Kidney (tissue), 14 donors: ENCODE results near the gene LSM7. TPM values are rescaled to one million over a fixed set of nuclear protein-coding genes. Genes with fewer than 3 reads are reported as not detected.

Experiments used
- DNase-seq, 5 donors: peaks; one replicate each; pipeline ENCODE4 v3.0.0-alpha.2; 2013 to 2020
- FAIRE-seq: peaks from 2 replicates; lab custom pipeline; 2012; peaks lifted over from hg19 to GRCh38; lab: Jason Lieb, UNC
- H3K27ac ChIP-seq, 2 donors: one replicate each; pipeline ENCODE4 v1.7.0; 2013; ENCODE audit warnings: low read depth in 2 of 2, low read length in 2 of 2, inconsistent platforms in 1 of 2
- H3K27me3 ChIP-seq: one replicate; pipeline ENCODE4 v1.7.1; 2013; ENCODE audit warnings: low read length, inconsistent platforms; ENCODE audit not compliant: control insufficient read depth, insufficient read depth
- H3K36me3 ChIP-seq, 3 donors: one replicate each; pipeline versions ENCODE4 v1.7.0 to v1.7.1; 2013; ENCODE audit warnings: low read length in 3 of 3, control low read depth in 1 of 3, inconsistent platforms in 1 of 3; ENCODE audit not compliant: insufficient read depth in 3 of 3, control insufficient read depth in 2 of 3
- H3K4me1 ChIP-seq, 3 donors: one replicate each; pipeline versions ENCODE4 v1.7.0 to v1.7.1; 2013; ENCODE audit warnings: low read length in 3 of 3, inconsistent platforms in 1 of 3, low read depth in 1 of 3; ENCODE audit not compliant: control insufficient read depth in 2 of 3, insufficient read depth in 2 of 3
- H3K4me3 ChIP-seq, 3 donors: one replicate each; pipeline versions ENCODE4 v1.7.0 to v1.8.1; 2013; ENCODE audit warnings: low read length in 3 of 3, control low read depth in 1 of 3, inconsistent platforms in 1 of 3
- H3K9ac ChIP-seq, 3 donors: one replicate each; pipeline versions ENCODE4 v1.7.0 to v1.7.1; 2013; ENCODE audit warnings: low read length in 3 of 3, control low read depth in 1 of 3, inconsistent platforms in 1 of 3
- H3K9me3 ChIP-seq, 3 donors: one replicate each; pipeline versions ENCODE4 v1.7.0 to v1.7.1; 2013; ENCODE audit warnings: low read length in 3 of 3, control low read depth in 1 of 3, inconsistent platforms in 1 of 3; ENCODE audit not compliant: control insufficient read depth in 2 of 3, insufficient read depth in 1 of 3
- intact Hi-C: fragments of 100-400 bp; cut with DNase I; formaldehyde crosslinking; loops from one replicate; pipeline ENCODE4 v1.11.1; 2022
- polyA plus RNA-seq: library from polyadenylated mRNA; stranded (reverse); fragments of 350-450 nt; fragmentation: Illumina TruSeq; extraction: RNeasy Lipid Tissue Mini Kit (QIAGEN cat#74804); gene quantifications from one replicate; pipeline ENCODE4 v1.2.3, GENCODE V29; 2014; ENCODE audit warnings: low read depth, low replicate concordance; ENCODE audit not compliant: insufficient read depth
- total RNA-seq: library from RNA; stranded (reverse); fragmentation: NEBNext Ultra II Directional; extraction: Animal tissue kit (Norgen Biotek cat#: 25700); gene quantifications from one replicate; pipeline ENCODE4 v1.2.1, GENCODE V29; 2021
- TF ChIP-seq, protein P1 (sequence below): IDR thresholded peaks from 3 replicates; pipeline ENCODE4 v1.5.1; 2012; ENCODE audit warnings: mild to moderate bottlenecking, moderate library complexity, borderline replicate concordance; ENCODE audit not compliant: insufficient read depth; ENCODE audit errors: extremely low read depth
- donor health status: control.
- donor health status: control.
- donor health status: control.
- donor health status: control.
- donor health status: control.
- donor health status: DM: yes; HTN: yes; CAD: no.
- donor health status: Normal renal cell carcinoma (clear cell type).

The LSM7 gene
- total and polyA plus RNA-seq, 2 donors from 2014 or later: 54.0 to 160 TPM

DNA sequence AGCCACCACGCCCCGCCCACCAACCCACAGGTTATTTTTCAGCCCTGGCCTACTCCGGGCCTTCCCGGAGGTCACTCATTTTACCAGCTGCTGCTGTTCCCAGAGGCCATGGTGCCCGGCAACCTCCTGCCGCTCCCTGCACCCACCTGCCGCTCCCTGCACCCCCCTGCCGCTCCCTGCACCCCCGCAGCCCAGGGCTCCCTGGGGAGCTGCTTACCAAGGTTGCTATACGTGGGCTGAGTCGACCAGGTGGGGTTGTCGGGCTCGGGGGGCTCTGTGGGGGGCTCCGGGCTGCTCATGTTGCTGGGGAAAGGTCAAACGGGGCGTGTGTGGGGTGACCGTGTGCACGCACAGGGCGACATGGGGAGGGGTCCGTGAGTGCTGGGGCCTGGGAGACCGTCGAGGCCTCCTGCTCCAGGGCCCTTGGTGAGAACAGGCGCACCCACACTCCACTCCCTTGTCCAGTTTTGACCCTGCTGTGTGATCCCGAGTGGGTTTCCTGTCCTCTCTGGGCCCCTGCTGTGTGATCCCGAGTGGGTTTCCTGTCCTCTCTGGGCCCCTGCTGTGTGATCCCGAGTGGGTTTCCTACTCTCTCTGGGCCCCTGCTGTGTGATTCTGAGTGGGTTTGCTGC, 47.6 kb downstream of the LSM7 start:
- no peaks in the 10 kb centered on the region for H3K9me3 ChIP-seq
- no peaks in the 10 kb centered on the region for H3K27me3 ChIP-seq
- no peak overlapping the region for H3K4me3 ChIP-seq
- TF ChIP-seq, protein P1, sequence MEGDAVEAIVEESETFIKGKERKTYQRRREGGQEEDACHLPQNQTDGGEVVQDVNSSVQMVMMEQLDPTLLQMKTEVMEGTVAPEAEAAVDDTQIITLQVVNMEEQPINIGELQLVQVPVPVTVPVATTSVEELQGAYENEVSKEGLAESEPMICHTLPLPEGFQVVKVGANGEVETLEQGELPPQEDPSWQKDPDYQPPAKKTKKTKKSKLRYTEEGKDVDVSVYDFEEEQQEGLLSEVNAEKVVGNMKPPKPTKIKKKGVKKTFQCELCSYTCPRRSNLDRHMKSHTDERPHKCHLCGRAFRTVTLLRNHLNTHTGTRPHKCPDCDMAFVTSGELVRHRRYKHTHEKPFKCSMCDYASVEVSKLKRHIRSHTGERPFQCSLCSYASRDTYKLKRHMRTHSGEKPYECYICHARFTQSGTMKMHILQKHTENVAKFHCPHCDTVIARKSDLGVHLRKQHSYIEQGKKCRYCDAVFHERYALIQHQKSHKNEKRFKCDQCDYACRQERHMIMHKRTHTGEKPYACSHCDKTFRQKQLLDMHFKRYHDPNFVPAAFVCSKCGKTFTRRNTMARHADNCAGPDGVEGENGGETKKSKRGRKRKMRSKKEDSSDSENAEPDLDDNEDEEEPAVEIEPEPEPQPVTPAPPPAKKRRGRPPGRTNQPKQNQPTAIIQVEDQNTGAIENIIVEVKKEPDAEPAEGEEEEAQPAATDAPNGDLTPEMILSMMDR: no peak
- H3K27ac ChIP-seq: no peak overlapping the region
- no peak overlapping the region for H3K9ac ChIP-seq
- DNase-seq: no peak
- H3K36me3 ChIP-seq: no peaks in the 10 kb centered on the region
- no peak for FAIRE-seq
- H3K4me1 ChIP-seq: no peaks in the 10 kb centered on the region
- intact Hi-C loops: no loop called here

DNA sequence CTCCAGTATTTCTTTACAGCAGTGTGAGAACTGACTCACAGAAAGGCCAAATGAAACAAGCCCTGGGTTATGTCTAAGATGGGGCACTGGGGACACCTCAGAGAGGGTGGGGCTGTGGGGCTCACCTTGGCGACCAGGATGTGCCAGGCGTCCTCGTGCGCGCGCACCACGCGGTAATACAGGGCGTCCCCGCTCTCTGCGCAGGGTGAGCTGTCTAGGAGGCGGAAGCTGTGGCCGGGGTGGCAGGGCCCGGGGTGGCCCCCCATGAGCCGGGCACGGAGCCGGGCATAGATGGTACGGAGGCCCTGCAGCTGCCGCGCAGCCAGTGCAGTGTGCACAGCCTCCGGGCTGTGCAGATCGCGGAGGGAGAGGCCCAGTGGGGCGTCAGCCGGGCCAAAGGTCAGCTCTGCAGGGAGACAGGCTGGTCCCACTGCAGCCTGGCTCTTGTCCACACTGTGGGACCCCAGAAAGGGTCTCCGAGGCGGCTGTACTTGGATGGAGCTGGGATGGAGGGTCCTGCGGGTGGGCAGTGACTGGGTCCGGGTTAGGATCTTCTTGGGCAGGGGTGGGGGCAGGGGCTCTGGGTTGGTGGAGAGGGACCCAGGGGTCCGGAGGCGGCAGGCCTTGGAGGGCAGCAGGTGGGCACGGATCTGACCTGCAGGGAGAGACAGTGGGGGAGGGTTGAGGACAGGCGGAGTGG, 49.8 kb downstream of the LSM7 start:
- DNase-seq (no peak), FAIRE-seq (no peak)
- H3K27me3 ChIP-seq: no peaks in the 10 kb centered on the region
- no peak overlapping the region for H3K9ac ChIP-seq
- H3K4me3 ChIP-seq: no peak overlapping the region
- intact Hi-C loops: no loop called here
- H3K36me3 ChIP-seq: no peaks in the 10 kb centered on the region
- peaks cover 0 to 5% (median 0%) of the 10 kb centered on the region in 3 donors for H3K4me1 ChIP-seq
- no peaks in the 10 kb centered on the region for H3K9me3 ChIP-seq
- no peak overlapping the region for H3K27ac ChIP-seq
- TF ChIP-seq, protein P1: no peak

DNA sequence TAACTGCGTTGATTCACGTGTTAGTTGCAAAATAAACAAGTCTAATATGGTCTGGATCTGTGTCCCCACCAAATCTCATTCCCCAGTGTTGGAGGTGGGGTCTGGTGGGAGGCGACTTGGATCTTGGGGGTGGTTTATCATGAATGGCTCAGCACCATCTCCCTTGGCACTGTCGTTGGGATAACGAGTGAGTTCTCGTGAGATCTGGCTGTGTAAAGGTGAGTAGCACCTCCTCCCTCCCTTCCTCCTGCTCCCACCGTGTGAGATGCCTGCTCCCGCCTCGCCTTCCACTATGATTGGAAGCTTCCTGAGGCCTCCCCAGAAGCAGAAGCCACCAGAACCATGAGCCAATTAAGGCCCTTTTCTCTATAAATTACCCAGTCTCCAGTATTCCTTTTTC, 51.2 kb downstream of the LSM7 start:
- Histone ChIP-seq H3K4me3 (no peak overlapping the region), H3K4me1 (peaks cover 0 to 13% (median 4%) of the 10 kb centered on the region in 3 donors), H3K9me3 (no peaks in the 10 kb centered on the region), H3K27ac (no peak overlapping the region), H3K36me3 (peaks cover 0 to 6% (median 0%) of the 10 kb centered on the region in 3 donors), H3K27me3 (no peaks in the 10 kb centered on the region), H3K9ac (no peak overlapping the region)
- no peak for FAIRE-seq
- TF ChIP-seq, protein P1: no peak
- DNase-seq: no peak
- intact Hi-C loops: no loop called here
